Loucy (cell line): ENCODE measurements around the gene ADRB2.

Experiments
- H2AFZ ChIP-seq: fragments of 200-600 bp; sonication (generic); 2 replicates; pipeline ENCODE4 v1.6.0; 2016; ENCODE audit warnings: antibody characterized with exemption, mild to moderate bottlenecking, low read length, moderate library complexity
- H3F3A ChIP-seq: fragments of 200-600 bp; 2 replicates; pipeline ENCODE4 v1.6.0; 2016; ENCODE audit warnings: antibody characterized with exemption, low read depth, mild to moderate bottlenecking
- H3K27me3 ChIP-seq: fragments of 200-600 bp; sonication (generic); 2 replicates; pipeline ENCODE4 v1.6.1; 2014; ENCODE audit warnings: low read length, mild to moderate bottlenecking; ENCODE audit not compliant: insufficient read depth, poor library complexity, severe bottlenecking
- H3K36me3 ChIP-seq: fragments of 200-600 bp; sonication (generic); 2 replicates; pipeline ENCODE4 v1.6.1; 2016; ENCODE audit warnings: low read length; ENCODE audit not compliant: insufficient read depth
- H3K4me1 ChIP-seq: fragments of 200-600 bp; sonication (generic); 2 replicates; pipeline ENCODE4 v1.5.1; 2014; ENCODE audit warnings: low read length, mild to moderate bottlenecking; ENCODE audit not compliant: insufficient read depth, poor library complexity, severe bottlenecking
- H3K4me2 ChIP-seq: fragments of 200-600 bp; sonication (generic); 2 replicates; pipeline ENCODE4 v1.6.0; 2014; ENCODE audit warnings: antibody characterized with exemption, low read length, low read depth, mild to moderate bottlenecking; ENCODE audit not compliant: poor library complexity, severe bottlenecking
- H3K4me3 ChIP-seq: fragments of 200-600 bp; sonication (generic); 2 replicates; pipeline ENCODE4 v1.5.1; 2014; ENCODE audit warnings: low read length, mild to moderate bottlenecking, mixed read lengths; ENCODE audit not compliant: poor library complexity, severe bottlenecking
- H3K79me2 ChIP-seq: fragments of 200-600 bp; sonication (generic); 2 replicates; pipeline ENCODE4 v1.6.1; 2014; ENCODE audit warnings: low read length; ENCODE audit not compliant: insufficient read depth
- H3K9ac ChIP-seq: fragments of 200-600 bp; sonication (generic); 2 replicates; pipeline ENCODE4 v1.6.0; 2014; ENCODE audit warnings: mild to moderate bottlenecking, low read depth, low read length, moderate library complexity; ENCODE audit not compliant: poor library complexity, severe bottlenecking
- H3K9me2 ChIP-seq: fragments of 200-600 bp; sonication (generic); replicated peaks from 2 replicates; pipeline ENCODE4 v1.6.1; 2016; ENCODE audit warnings: low read depth, low read length, mixed read lengths
- H3K9me3 ChIP-seq: fragments of 200-600 bp; sonication (generic); 2 replicates; pipeline ENCODE4 v1.6.1; 2014; ENCODE audit warnings: mild to moderate bottlenecking, antibody characterized with exemption, low read length, low read depth; ENCODE audit not compliant: insufficient read depth
- H4K20me1 ChIP-seq: fragments of 200-600 bp; sonication (generic); 2 replicates; pipeline ENCODE4 v1.6.0; 2014; ENCODE audit warnings: antibody characterized with exemption, low read length, mild to moderate bottlenecking; ENCODE audit not compliant: insufficient read depth, poor library complexity, severe bottlenecking
- EZH2phosphoT487 ChIP-seq: fragments of 200-600 bp; IDR thresholded peaks from 2 replicates; pipeline ENCODE4 v1.6.1; 2018; ENCODE audit warnings: antibody characterized with exemption, mild to moderate bottlenecking, moderate library complexity, borderline replicate concordance
- TF ChIP-seq, protein P1 (sequence below): fragments of 200-600 bp; sonication (generic); conservative IDR thresholded peaks from 2 replicates; pipeline ENCODE4 v1.5.1; 2014; ENCODE audit warnings: mild to moderate bottlenecking, antibody characterized with exemption, low read length

ADRB2 gene

GRCh38 chr5:148856424-148856823, 30.0 kb downstream of the ADRB2 start:
- Histone ChIP-seq H3K27me3 (no peaks in the 10 kb centered on the region), H4K20me1 (no peaks in the 10 kb centered on the region), H3K4me1 (peaks cover 14% of the 10 kb centered on the region), H3K9me3 (no peaks in the 10 kb centered on the region), H2AFZ (no peak overlapping the region), H3K9ac (no peak overlapping the region), H3K36me3 (no peaks in the 10 kb centered on the region), H3F3A (no peaks in the 10 kb centered on the region), H3K9me2 (no peaks in the 10 kb centered on the region), H3K79me2 (no peaks in the 10 kb centered on the region), H3K4me2 (no peak overlapping the region), H3K4me3 (no peak overlapping the region)
- TF ChIP-seq, protein P1, sequence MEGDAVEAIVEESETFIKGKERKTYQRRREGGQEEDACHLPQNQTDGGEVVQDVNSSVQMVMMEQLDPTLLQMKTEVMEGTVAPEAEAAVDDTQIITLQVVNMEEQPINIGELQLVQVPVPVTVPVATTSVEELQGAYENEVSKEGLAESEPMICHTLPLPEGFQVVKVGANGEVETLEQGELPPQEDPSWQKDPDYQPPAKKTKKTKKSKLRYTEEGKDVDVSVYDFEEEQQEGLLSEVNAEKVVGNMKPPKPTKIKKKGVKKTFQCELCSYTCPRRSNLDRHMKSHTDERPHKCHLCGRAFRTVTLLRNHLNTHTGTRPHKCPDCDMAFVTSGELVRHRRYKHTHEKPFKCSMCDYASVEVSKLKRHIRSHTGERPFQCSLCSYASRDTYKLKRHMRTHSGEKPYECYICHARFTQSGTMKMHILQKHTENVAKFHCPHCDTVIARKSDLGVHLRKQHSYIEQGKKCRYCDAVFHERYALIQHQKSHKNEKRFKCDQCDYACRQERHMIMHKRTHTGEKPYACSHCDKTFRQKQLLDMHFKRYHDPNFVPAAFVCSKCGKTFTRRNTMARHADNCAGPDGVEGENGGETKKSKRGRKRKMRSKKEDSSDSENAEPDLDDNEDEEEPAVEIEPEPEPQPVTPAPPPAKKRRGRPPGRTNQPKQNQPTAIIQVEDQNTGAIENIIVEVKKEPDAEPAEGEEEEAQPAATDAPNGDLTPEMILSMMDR: no peak
- no peak for TF ChIP-seq EZH2phosphoT487

- Histone ChIP-seq H4K20me1 (no peaks in the 10 kb centered on the region), H3K27me3 (no peaks in the 10 kb centered on the region), H3K4me2 (no peak overlapping the region), H3K79me2 (no peaks in the 10 kb centered on the region), H3F3A (no peaks in the 10 kb centered on the region), H3K9me2 (no peaks in the 10 kb centered on the region), H3K9ac (no peak overlapping the region), H2AFZ (no peak overlapping the region), H3K36me3 (no peaks in the 10 kb centered on the region), H3K4me1 (peaks cover 4% of the 10 kb centered on the region), H3K9me3 (no peaks in the 10 kb centered on the region), H3K4me3 (no peak overlapping the region)
- TF ChIP-seq EZH2phosphoT487: no peak
- TF ChIP-seq, protein P1: no peak
Observed at GRCh38 chr5:148857474-148857873, 31.1 kb downstream of the ADRB2 start.

DNA sequence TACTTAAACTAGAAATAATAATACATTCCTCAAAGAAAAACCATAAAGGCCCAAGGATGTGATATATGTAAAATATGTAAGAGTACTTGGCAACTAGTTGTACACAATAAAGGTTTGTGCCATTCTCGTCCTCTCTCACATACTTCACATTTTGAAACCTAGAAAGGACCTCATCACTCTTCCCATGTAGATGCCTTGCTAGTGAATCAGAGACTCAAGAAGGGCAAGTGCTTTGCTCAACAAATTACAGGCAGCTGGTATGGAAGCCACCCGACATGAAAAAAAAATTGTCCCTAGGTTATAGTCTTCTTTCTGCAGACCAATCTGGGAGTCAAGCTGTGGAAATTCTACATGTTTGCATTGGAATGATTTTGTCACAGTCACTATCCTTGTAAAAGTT, 31.7 kb downstream of the ADRB2 start:
- no peak overlapping the region for H2AFZ ChIP-seq
- TF ChIP-seq, protein P1: no peak
- no peak for TF ChIP-seq EZH2phosphoT487

More for the DNA sequence above, 31.7 kb downstream of the ADRB2 start:
- H3K9me2 ChIP-seq: no peaks in the 10 kb centered on the region
- H3K4me3 ChIP-seq: no peak overlapping the region
- peaks cover 3% of the 10 kb centered on the region for H3K4me1 ChIP-seq
- H3K36me3 ChIP-seq: no peaks in the 10 kb centered on the region
- H3F3A ChIP-seq: no peaks in the 10 kb centered on the region
- no peak overlapping the region for H3K4me2 ChIP-seq
- H3K79me2 ChIP-seq: no peaks in the 10 kb centered on the region
- H3K9ac ChIP-seq: no peak overlapping the region
- no peaks in the 10 kb centered on the region for H3K27me3 ChIP-seq
- no peaks in the 10 kb centered on the region for H4K20me1 ChIP-seq
- no peaks in the 10 kb centered on the region for H3K9me3 ChIP-seq
